Endodermal cell (in vitro differentiated cells): ENCODE data around the gene GALNT16. TPM values are rescaled to one million over a fixed set of nuclear protein-coding genes. Genes with fewer than 3 reads are reported as not detected.

Experiments
- DNase-seq: peaks from one replicate; pipeline ENCODE4 v3.0.0-alpha.2; 2017
- H3K27ac ChIP-seq: 2 replicates; pipeline ENCODE4 v1.5.1; 2013; ENCODE audit warnings: mild to moderate bottlenecking, low read depth, low read length, moderate library complexity
- H3K27me3 ChIP-seq: 2 replicates; pipeline ENCODE4 v1.6.1; 2013; ENCODE audit warnings: mild to moderate bottlenecking, low read length, moderate library complexity; ENCODE audit not compliant: insufficient read depth, control insufficient read depth, poor library complexity, severe bottlenecking
- H3K36me3 ChIP-seq: 2 replicates; pipeline ENCODE4 v1.7.0; 2013; ENCODE audit warnings: mild to moderate bottlenecking, low read length, moderate library complexity; ENCODE audit not compliant: control insufficient read depth, insufficient read depth
- H3K4me1 ChIP-seq: one replicate; pipeline ENCODE4 v1.7.0; 2013; ENCODE audit warnings: low read length; ENCODE audit not compliant: control insufficient read depth, insufficient read depth
- H3K4me3 ChIP-seq: 2 replicates; pipeline ENCODE4 v1.5.1; 2013; ENCODE audit warnings: mild to moderate bottlenecking, low read length, moderate library complexity
- H3K9ac ChIP-seq: 2 replicates; pipeline ENCODE4 v1.6.1; 2013; ENCODE audit warnings: mild to moderate bottlenecking, low read length, moderate library complexity; ENCODE audit not compliant: poor library complexity, severe bottlenecking; ENCODE audit errors: extremely low read depth
- H3K9me3 ChIP-seq: 2 replicates; pipeline ENCODE4 v1.6.1; 2013; ENCODE audit warnings: mild to moderate bottlenecking, low read length, moderate library complexity; ENCODE audit not compliant: control insufficient read depth
- H3K27ac Mint-ChIP-seq: 2 replicates; pipeline ENCODE4 v1.8.0; 2020; ENCODE audit warnings: mixed read lengths
- H3K27me3 Mint-ChIP-seq: 2 replicates; pipeline ENCODE4 v1.8.0; 2021; ENCODE audit warnings: mild to moderate bottlenecking, mixed read lengths; ENCODE audit not compliant: insufficient read depth
- H3K36me3 Mint-ChIP-seq: 2 replicates; pipeline ENCODE4 v1.8.0; 2020; ENCODE audit warnings: low read depth, mixed read lengths
- H3K4me1 Mint-ChIP-seq: 2 replicates; pipeline ENCODE4 v1.8.0; 2020; ENCODE audit warnings: mixed read lengths
- H3K4me3 Mint-ChIP-seq: 2 replicates; pipeline ENCODE4 v1.8.0; 2020; ENCODE audit warnings: mild to moderate bottlenecking, moderate library complexity, mixed read lengths
- H3K9me3 Mint-ChIP-seq: 2 replicates; pipeline ENCODE4 v1.8.0; 2020; ENCODE audit warnings: mild to moderate bottlenecking, mixed read lengths
- WGBS, 2 experiments: methylation state at CpG; one replicate each; pipeline versions ENCODE4 v1.1.5 to v1.1.7; 2013; ENCODE audit warnings: missing lambda C conversion rate in 2 of 2, mixed read lengths in 1 of 2; ENCODE audit not compliant: insufficient coverage in 1 of 2, insufficient read length in 1 of 2; 5-methylcytosine and 5-hydroxymethylcytosine counted together
- total RNA-seq, 2 donors: library from RNA; stranded (reverse); fragmentation: NEBNext Ultra II Directional in 1 of 2; extraction: Animal tissue kit (Norgen Biotek cat#: 25700) in 1 of 2; gene quantifications; 2 replicates in 1 of 2; 3 replicates in 1 of 2; pipeline ENCODE4 v1.2.1, GENCODE V29; 2021
- TF ChIP-seq, protein P1 (sequence below): fragments of 200-600 bp; sonication (generic); conservative IDR thresholded peaks from 2 replicates; pipeline ENCODE4 v1.5.0; 2021; ENCODE audit warnings: antibody characterized with exemption, mild to moderate bottlenecking

Gene GALNT16
- total RNA-seq, 2 donors from 2014 or later: 2.2 to 8.0 TPM

GRCh38 chr14:69315301-69315700 is 55.3 kb downstream of the GALNT16 start:
- peaks cover 1% of the 10 kb centered on the region for H3K4me1 Mint-ChIP-seq
- TF ChIP-seq, protein P1, sequence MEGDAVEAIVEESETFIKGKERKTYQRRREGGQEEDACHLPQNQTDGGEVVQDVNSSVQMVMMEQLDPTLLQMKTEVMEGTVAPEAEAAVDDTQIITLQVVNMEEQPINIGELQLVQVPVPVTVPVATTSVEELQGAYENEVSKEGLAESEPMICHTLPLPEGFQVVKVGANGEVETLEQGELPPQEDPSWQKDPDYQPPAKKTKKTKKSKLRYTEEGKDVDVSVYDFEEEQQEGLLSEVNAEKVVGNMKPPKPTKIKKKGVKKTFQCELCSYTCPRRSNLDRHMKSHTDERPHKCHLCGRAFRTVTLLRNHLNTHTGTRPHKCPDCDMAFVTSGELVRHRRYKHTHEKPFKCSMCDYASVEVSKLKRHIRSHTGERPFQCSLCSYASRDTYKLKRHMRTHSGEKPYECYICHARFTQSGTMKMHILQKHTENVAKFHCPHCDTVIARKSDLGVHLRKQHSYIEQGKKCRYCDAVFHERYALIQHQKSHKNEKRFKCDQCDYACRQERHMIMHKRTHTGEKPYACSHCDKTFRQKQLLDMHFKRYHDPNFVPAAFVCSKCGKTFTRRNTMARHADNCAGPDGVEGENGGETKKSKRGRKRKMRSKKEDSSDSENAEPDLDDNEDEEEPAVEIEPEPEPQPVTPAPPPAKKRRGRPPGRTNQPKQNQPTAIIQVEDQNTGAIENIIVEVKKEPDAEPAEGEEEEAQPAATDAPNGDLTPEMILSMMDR: no peak
- H3K4me3 Mint-ChIP-seq: no peak overlapping the region
- Histone ChIP-seq H3K36me3 (no peaks in the 10 kb centered on the region), H3K9ac (no peak overlapping the region), H3K27me3 (no peaks in the 10 kb centered on the region), H3K4me3 (no peak overlapping the region), H3K27ac (no peak overlapping the region), H3K4me1 (no peaks in the 10 kb centered on the region), H3K9me3 (no peaks in the 10 kb centered on the region)
- peaks cover 7% of the 10 kb centered on the region for H3K9me3 Mint-ChIP-seq
- H3K27ac Mint-ChIP-seq: no peak overlapping the region
- H3K27me3 Mint-ChIP-seq: peaks cover 2% of the 10 kb centered on the region
- no peaks in the 10 kb centered on the region for H3K36me3 Mint-ChIP-seq
- DNase-seq: peak; percentile 9
- WGBS, 2 experiments: 88 to 93% methylated on average over 2 to 4 of the region's 4 CpGs

- Histone ChIP-seq H3K27ac (no peak overlapping the region), H3K27me3 (no peaks in the 10 kb centered on the region), H3K4me3 (no peak overlapping the region), H3K36me3 (no peaks in the 10 kb centered on the region), H3K9me3 (no peaks in the 10 kb centered on the region), H3K4me1 (no peaks in the 10 kb centered on the region), H3K9ac (no peak overlapping the region)
- Mint-ChIP-seq H3K27me3 (no peaks in the 10 kb centered on the region), H3K4me1 (peaks cover 1% of the 10 kb centered on the region), H3K9me3 (peaks cover 7% of the 10 kb centered on the region), H3K36me3 (no peaks in the 10 kb centered on the region), H3K27ac (no peak overlapping the region), H3K4me3 (no peak overlapping the region)
- TF ChIP-seq, protein P1: no peak
- WGBS, 2 experiments: 82 to 96% methylated on average over 1 to 4 of the region's 4 CpGs
- DNase-seq: no peak
Measured at GRCh38 chr14:69316449-69317101, 56.6 kb downstream of the GALNT16 start.

DNA sequence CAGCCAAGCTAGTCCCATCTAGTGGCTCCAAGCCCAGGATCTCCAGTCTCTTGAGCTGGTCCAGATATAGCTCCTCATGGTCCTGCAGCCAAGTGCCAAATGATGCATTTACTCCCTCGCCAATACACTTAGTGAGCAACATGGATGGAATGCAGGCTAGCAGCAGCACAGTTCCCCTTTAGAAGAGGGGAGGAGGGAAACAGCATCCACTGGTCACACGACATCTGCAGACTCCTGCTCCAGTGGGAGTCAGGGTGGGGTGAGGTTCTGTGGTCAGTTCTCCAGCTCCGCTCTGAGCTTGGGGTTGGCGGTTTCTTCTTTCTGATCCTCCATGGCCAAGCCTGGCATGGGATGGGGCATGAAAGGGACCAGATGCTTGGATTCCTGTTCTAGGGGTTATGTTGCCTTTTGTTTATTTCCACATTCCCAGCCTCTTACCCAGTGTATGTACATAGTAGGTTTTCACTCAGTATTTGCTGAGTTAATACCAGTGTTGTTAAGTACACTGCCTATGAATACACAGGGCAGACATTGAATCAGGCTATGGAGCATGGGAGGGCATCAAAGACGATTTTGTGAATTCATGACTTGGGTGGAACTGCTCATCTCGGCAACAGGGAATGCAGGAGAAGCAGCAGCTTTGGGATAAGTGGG is 57.3 kb downstream of the GALNT16 start:
- peak; percentile 44 for DNase-seq
- H3K4me1 ChIP-seq: no peaks in the 10 kb centered on the region
- no peaks in the 10 kb centered on the region for H3K27me3 ChIP-seq
- WGBS, 2 experiments: 88 to 89% methylated on average over 2 to 6 of the region's 6 CpGs
- Mint-ChIP-seq H3K4me1 (peaks cover 1% of the 10 kb centered on the region), H3K27ac (no peak overlapping the region), H3K36me3 (no peaks in the 10 kb centered on the region), H3K9me3 (peaks cover 7% of the 10 kb centered on the region), H3K4me3 (no peak overlapping the region), H3K27me3 (no peaks in the 10 kb centered on the region)
- no peaks in the 10 kb centered on the region for H3K9me3 ChIP-seq
- H3K9ac ChIP-seq: no peak overlapping the region
- TF ChIP-seq, protein P1: no peak
- H3K36me3 ChIP-seq: no peaks in the 10 kb centered on the region
- H3K27ac ChIP-seq: no peak overlapping the region
- no peak overlapping the region for H3K4me3 ChIP-seq
